ENCODE results near the gene DAB2IP.

Gene DAB2IP

DNA sequence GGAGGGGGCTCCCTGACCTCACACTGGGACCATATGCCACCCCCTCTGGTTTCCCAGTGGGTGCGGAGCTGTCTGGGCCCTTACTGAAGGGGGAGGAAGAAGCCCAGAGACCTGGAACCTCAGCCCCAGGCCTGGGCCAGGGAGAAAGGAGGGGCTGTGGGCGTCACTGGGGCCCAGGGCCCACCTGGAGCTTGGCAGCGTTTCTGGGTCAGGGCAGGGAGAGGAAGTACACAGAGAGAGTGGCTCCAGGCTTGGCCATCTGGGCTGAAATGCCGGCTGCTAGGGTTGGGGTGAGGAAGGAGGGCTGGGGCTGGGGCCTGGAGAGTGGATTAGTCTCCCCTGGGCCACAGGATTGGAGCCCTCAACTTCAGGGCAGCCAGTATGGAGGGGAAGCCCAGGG lies 6.4 kb upstream of the DAB2IP start:
- TF ChIP-seq POLR2A (IDR thresholded peaks at IDR 0.05; ENCODE audit: low read depth, low read length) = no peak
- no peak for FAIRE-seq
- DNase-seq (ENCODE audit: insufficient read length, low spot score) = no peak

DNA sequence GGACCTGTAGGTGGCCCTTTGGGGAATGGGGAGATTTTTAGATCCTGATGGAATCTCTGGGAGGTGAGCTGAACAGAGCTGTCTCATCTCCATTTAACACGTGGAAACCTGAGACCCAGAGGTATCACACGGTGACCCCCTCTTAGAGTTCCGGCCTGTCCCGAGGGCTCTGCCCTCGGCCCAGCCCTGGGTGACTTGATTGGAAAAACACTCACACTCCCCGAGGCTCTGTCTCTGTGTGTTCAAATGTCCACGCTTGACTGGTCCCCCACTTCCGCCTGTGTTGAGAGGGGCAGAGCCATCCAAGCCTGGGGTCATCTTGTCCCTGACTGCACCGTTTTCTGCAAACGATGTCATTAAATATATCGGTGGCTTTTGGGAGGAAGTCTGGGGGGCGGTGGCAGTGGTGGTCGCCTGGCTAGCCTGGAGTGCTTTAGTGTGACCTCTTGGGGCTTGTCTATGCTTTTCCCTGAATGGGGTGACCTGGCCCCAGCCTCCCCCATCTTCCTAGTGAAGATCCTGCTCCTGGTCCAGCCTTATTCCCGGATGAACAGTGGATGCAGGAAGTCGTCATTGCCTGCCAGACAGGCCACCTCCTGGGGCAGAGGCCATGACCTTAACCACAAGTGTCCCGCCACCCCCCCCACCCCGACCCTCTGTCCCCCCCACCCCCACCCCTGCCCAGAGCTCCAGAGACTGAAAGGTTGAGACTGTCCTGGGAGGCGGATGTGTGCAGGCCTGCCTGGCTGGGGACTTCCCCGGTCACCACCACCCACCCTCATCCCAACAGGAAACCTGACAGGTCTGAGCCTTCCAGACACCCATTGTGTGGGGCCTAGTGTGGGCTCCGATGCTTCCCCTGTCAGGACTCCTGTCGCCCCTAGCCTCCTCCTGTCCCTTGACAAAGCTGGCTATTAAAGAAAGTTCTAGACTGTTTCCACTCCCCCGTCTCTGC lies 5.3 kb upstream of the DAB2IP start:
- no peak for TF ChIP-seq POLR2A (IDR thresholded peaks at IDR 0.05; ENCODE audit: low read depth, low read length)
- FAIRE-seq = no peak
- DNase-seq (ENCODE audit: insufficient read length, low spot score) = no peak

DNA sequence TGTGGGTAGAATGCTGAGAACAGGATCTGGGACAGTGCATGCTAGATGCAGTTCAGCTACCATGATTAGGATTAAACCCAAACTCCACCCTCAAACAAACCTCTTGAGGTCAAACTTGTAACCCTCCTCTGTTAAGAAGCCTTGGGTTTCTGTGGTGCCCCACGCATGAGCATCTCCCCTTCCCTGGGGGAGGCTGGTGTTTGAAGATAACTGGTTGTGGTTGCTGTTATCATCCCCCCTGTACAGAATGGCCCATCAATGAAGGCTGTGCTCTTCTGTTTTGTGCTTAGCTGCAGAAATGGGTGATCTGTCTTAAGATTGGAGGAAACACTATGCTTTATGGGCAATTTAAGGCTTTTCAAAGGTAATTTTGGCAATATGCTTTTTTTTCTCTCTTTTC lies 4.4 kb upstream of the DAB2IP start:
- no peak for DNase-seq (ENCODE audit: insufficient read length, low spot score)
- no peak for TF ChIP-seq POLR2A (IDR thresholded peaks at IDR 0.05; ENCODE audit: low read depth, low read length)
- FAIRE-seq = no peak

DNA sequence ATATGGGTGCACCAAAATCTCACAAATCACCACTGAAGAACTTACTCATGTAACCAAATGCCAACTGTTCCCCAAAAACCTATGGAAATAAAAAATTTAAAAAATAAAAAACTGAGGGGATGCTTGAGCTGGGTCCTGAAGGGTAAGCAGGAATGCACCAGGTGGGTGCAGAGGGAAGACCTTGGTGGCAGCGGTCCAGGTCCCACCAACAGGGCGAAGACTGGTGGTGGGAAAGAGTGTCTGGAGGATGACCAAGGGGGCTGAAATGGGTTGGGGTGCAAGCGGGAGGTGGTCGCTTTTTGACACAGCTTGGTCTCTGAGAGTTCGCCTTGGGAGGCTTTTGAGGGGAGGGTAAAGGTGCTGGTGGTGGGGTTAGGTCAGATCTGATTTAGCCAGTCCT lies 3.3 kb upstream of the DAB2IP start:
- TF ChIP-seq POLR2A (IDR thresholded peaks at IDR 0.05; ENCODE audit: low read depth, low read length) = no peak
- no peak for DNase-seq (ENCODE audit: insufficient read length, low spot score)

DNA sequence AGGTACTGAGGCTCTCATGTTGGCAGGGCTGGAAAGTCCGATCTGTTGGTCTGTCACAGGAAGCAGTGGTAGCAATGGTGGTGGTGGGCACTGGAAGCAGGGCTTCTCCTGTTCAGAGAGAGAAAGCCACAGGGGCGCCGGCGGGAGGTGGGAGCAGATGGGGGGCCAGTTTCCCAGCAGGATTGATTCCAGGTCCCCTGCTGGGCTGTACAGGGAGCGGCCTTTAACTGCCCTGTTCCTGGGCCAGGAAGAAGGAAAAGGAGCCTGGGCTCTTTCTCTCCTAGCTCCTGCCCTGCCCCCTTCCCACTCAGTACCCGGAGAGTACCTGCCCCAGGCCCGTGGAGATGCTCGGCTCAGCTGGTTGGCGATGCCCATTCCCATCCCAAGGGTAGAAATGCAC lies 2.6 kb upstream of the DAB2IP start:
- FAIRE-seq = no peak
- no peak for TF ChIP-seq POLR2A (IDR thresholded peaks at IDR 0.05; ENCODE audit: low read depth, low read length)
- no peak for DNase-seq (ENCODE audit: insufficient read length, low spot score)

More for the DNA sequence above, 3.3 kb upstream of the DAB2IP start:
- FAIRE-seq = no peak

DNA sequence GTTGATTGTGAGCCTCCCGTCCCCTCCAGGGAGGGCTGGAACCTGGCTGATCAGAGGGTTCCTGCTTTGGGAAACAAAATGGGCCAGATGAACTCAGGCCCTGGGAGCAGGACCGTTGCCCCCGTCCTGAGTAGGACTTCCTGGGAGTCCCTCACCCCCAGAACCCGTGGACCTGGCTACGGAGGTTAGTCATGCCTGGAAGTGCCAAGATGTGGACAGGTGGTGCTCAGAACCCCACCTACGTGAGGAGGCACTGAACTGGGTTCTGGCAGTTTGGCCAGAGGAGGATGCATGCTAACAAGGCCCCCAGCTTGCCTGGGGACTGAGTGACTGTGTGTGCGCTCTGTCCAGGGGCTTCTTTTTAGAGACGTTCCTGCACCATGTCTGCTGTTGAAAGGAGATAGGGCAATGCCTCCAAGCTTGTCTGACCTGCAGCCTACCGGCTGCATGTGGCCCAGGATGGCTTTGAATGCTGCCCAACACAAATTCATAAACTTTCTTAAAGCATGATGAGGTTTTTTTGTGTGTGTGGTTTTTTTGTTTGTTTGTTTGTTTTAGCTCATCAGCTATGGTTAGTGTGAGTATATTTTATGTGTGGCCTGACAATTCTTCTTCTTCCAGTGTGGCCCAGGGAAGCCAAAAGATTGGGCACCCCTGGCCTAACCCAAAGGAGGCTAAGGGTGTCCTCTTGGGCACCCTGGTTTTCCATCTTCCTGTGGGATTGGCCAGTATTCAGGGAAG lies 1.8 kb upstream of the DAB2IP start:
- FAIRE-seq (no peak), DNase-seq (ENCODE audit: insufficient read length, low spot score) (no peak)
- TF ChIP-seq POLR2A (IDR thresholded peaks at IDR 0.05; ENCODE audit: low read depth, low read length) = no peak

DNA sequence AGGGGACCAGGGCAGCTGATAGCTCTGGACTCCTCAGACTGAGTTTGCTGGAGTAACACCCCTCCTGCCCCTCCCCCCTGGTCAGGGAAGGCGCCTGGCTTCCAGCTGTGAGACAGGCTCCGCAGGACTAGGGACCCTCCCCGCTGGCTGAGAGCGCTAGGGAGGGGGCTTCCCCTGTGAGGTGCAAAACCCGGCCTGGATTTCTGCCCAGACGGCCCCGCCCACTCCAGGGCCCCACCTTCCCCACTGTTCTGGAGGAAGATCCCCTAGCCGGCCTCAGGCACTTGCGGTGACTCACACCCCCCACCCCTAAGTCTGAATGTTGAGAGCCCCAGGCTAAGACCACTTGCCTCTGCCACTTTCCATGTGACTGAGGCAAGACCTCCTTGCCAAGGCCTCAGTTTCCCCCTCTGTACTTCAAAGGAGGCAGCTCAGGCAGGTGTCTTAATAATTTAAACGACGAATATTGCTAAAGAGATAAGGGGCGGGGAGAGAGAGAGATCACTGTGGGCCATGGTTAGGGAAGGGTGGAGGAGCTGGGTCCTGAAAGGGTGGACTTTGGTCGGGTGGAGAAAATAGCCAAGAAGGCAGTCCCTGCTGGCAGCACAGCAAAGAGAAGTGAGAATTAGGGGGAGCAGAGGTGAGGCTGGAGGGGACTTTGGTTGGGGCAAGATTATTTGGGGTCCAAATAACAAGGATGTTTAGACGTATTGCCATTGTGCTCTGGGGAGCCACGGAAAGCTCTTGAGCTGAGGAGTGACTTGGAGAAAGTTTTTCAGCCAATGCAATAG lies 1.0 kb upstream of the DAB2IP start:
- DNase-seq (ENCODE audit: insufficient read length, low spot score) = peak; percentile 82
- no peak for TF ChIP-seq POLR2A (IDR thresholded peaks at IDR 0.05; ENCODE audit: low read depth, low read length)
- FAIRE-seq = no peak

DNA sequence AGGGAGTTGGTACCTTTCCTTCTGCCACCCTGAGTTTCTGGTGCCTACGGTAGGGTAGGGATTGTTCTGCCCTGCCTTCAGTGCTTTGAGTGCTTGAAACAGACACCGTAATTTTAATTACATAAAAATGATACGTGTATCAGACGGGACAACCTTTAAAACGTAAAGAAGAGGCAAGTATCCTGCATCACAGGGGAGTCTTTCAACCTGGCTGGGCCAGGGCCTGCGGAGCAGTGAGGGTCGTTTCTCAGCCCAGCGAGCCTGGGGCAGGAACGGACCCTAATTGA lies 483 bp upstream of the DAB2IP start:
- FAIRE-seq = no peak
- no peak for TF ChIP-seq POLR2A (IDR thresholded peaks at IDR 0.05; ENCODE audit: low read depth, low read length)
- DNase-seq (ENCODE audit: insufficient read length, low spot score) = no peak

DNA sequence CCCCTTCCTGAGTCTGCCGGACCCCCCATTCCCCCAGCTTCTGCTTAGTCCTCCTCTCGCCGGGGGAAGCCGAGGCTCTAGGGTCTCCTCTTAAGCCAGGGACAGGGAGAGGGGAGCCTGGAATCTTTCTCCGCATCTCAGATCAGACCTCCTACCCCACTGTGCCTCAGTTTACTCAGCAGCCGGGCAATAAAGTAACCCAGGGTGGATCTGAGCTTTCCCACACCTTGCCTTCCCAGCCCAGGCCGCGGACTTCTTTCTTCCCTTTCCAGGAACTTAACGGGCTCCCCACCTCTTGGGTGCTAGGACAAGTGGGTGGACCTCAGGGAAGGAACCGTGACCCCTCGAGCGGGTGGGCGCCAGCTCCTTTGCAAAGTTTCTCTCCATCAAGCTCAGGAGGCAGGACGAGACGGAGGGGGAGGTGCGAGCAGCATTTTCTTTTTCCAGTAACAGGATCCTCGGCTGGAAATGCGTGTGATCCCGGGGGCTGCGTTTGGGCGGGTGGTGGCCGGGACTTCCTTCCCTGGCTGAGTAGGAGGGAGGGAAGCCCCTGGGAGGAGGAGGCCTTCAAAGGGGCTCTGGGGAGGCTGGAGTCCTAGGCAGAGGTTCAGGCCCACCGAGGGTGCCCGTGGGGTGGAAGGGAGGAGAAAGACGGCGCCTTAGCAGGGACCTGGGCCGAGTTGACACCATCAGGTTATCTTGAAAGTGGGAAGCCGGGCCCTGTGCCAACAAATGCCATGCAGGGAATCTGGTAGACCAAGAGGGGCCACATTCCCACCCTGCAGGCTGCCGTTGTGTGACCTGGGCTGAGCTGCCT lies 795 bp downstream of the DAB2IP start:
- FAIRE-seq = no peak
- TF ChIP-seq POLR2A (IDR thresholded peaks at IDR 0.05; ENCODE audit: low read depth, low read length) = no peak
- DNase-seq (ENCODE audit: insufficient read length, low spot score) = no peak

DNA sequence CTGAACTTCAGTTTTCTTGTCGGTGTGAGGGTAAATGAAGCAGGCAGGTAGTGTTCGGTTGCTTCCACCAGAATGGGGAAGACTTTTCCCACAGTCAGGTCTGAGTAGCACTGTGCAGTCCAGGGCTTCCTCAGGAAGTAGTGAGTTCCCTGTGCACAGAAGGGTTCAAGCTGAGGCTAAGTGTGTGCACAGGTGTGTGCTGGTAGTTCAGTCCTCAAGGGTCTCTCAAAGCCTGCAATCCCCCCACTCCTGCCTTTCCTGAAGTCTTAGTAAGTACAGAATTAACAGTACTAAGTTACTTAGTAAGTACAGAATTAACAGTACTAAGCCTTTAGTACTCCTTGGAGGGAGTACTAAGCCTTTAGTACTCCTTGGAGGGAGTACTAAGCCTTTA lies 1.4 kb downstream of the DAB2IP start:
- no peak for DNase-seq (ENCODE audit: insufficient read length, low spot score)
- no peak for FAIRE-seq
- TF ChIP-seq POLR2A (IDR thresholded peaks at IDR 0.05; ENCODE audit: low read depth, low read length) = no peak

DNA sequence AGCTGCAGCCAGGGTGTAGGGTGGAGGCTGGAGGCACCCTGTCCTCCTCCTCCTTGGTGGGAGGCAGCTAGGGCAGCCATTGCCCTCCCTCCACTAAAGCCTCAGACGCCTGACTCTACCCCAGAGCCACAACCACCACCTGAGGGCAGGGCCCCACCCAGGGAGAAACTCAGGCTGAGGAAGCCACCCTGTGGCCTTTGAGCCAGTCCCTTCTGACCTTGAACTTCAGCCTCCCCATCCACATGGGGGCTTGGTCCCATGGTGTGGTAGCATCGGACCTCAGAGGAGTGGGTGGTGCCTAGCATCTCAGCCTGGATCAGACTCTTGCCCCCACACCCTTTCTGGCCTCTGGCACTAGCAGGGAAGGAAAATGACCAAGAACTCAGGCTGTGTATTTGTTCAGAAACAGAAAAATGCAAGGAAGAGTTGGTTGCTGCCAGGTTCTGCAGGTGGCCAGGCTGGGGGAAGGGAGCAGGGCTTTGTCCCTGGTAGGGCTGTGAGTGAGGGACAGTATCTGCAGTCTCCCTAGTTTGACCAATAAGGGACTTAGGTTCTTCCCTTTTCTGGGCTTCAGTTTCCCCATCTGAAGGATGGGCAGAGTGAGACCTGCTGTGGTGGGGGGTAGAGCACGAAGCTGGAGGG lies 3.2 kb downstream of the DAB2IP start:
- FAIRE-seq = no peak
- DNase-seq (ENCODE audit: insufficient read length, low spot score) = no peak
- no peak for TF ChIP-seq POLR2A (IDR thresholded peaks at IDR 0.05; ENCODE audit: low read depth, low read length)

DNA sequence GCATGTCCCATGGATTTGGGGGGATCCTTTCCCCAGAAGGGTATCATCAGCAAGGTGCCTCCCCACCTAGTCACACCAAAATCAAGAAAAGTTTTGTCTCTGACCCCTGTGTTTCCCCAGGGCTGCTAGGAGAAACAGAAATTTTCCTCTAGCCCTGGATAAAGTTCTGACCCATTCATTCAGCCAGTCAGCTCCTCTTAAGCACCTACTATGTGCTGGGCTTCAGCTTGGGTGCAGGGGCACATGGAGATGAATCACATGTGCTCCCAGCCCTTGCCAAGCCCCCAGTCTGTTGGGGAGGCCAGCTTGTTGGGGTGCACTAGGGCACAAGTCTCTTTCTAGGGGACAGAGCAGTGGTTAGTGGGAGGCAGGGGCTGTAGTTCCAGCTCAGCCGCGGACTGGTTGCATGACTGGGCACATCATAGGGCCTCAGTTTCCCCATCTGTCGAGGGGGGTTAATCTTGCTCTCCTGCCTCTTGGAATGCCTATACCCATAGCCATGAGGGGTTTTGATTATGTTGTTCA lies 3.9 kb downstream of the DAB2IP start:
- FAIRE-seq (no peak), DNase-seq (ENCODE audit: insufficient read length, low spot score) (no peak)
- no peak for TF ChIP-seq POLR2A (IDR thresholded peaks at IDR 0.05; ENCODE audit: low read depth, low read length)
